GM18526 (cell line): ENCODE measurements around the gene RNF40.

ENCODE experiments used
- POLR2A ChIP-seq: IDR thresholded peaks from 3 replicates; pipeline ENCODE4 v1.6.1; 2011; ENCODE audit not compliant: insufficient read length; ENCODE audit errors: extremely low read depth

RNF40 gene

DNA sequence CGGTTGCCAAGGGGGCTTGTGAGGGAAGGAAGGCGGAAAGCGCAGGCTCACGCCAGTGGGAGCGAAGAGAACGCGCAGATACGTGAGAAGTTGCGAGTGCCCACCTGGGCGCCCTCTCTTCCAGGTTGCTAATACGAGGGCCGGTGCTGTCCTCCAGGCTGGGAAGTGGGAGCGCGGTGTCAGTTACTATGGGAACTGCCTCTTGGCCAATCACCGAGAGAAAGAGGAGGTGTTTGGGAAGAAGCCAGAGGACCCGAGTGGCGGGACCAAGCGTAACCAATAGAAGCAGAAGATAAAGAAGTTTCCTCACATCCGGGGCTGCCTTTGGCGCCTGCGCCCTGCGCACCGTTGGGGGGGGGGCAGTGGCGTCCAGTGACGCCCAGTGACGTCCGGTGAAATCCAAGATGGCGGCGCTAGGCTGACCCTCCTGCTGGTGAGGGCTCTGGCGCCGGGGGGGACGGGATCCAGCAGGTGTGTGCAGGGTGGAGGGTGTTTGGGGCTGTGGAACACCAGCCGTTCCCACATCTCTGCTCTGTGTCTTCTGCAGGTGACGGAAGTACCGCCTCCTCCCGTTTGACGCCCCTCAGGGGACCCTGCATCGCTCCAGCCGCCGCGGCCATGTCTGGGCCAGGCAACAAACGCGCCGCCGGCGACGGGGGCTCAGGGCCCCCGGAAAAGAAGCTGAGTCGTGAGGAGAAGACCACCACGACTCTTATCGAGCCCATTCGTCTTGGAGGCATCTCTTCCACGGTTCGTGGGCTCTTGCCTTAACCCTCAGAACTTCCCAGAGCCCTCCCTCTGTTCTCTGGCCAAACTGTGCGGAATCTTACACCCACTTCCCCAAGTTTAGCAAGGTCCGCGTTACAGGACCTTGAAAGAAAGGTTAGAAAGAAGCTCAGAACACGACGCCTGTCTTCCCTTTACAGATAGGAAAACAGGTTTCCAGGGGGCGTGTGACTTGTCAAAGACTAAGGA is at the start of gene RNF40, which contains the start of gene CFAP119:
RNF40 (plus strand) TSS at position 395 of the 975 bp plus-strand sequence; CDS start at position 619, 224 bp downstream.
CFAP119 (minus strand) TSS at position 135 of the 975 bp plus-strand sequence. CDS start 314 bp downstream, outside the sequence.
- TF ChIP-seq POLR2A = peak; percentile 89

DNA sequence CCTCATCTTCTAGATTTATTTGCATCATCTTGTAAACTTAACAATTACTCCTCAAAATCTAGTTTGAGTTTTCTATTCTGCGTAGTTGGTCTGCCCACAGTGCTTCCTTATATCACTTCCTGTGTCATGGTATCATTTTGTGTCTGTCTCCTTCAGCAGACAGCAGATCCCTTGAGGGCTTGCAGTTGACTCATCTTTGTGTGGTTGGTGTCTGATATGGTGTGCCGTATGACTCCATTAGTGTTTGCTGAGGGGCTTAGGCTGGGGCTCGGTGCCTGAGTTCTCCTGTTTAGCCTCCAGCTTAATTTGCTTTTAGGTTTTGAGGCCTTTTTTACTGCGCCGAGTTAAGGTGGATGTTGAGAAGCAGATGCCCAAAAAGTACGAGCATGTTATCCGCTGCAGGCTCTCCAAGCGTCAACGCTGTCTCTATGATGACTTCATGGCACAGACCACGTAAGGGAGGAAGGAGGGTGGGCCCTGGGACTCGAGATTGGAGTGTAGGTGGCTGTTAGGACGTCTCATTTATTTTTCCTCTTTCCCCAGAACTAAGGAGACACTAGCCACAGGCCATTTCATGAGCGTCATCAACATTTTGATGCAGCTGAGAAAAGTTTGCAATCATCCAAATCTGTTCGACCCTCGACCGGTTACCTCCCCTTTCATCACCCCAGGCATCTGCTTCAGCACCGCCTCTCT is 46.2 kb upstream of the RNF40 start:
- no peak for TF ChIP-seq POLR2A

DNA sequence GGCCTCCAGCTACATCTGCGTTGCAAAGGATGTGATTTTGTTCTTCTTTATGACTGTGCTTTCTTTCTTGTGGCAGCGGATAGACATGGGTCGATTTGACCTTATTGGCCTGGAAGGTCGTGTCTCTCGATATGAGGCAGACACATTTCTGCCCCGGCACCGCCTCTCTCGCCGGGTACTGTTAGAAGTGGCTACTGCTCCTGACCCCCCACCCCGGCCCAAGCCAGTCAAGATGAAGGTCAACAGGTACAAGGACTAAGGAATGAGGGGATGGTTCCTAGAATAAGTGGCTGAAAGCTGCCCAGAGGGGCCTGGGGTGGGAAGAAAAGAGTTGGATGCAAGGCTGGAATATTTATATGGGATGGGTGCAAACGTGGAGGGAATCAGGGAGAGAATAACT is 42.0 kb upstream of the RNF40 start:
- no peak for TF ChIP-seq POLR2A

DNA sequence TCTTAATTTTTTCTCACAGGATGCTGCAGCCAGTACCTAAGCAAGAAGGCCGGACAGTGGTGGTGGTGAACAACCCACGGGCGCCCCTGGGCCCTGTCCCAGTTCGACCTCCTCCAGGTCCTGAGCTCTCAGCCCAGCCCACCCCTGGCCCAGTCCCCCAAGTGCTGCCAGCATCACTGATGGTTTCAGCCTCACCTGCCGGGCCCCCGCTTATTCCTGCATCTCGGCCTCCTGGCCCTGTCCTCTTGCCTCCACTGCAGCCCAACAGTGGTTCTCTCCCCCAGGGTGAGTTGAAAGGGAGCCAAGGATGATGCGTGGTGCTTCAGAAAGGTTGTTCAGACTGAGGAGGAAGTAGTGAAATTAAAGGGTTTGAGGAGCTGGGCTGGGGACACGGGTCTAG is 41.4 kb upstream of the RNF40 start:
- TF ChIP-seq POLR2A = no peak

DNA sequence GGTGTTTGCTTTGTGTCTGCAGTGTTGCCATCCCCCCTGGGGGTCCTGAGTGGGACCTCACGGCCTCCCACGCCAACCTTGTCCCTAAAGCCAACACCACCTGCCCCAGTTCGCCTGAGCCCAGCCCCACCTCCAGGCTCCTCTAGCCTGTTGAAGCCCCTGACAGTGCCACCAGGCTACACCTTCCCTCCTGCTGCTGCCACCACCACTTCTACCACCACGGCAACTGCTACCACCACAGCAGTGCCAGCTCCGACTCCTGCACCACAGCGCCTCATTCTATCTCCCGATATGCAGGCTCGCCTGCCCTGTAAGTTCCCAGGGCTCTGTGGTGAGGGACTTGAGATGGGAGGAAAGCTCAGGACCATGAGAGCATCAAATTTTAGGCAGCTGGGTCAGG is 41.0 kb upstream of the RNF40 start:
- no peak for TF ChIP-seq POLR2A

DNA sequence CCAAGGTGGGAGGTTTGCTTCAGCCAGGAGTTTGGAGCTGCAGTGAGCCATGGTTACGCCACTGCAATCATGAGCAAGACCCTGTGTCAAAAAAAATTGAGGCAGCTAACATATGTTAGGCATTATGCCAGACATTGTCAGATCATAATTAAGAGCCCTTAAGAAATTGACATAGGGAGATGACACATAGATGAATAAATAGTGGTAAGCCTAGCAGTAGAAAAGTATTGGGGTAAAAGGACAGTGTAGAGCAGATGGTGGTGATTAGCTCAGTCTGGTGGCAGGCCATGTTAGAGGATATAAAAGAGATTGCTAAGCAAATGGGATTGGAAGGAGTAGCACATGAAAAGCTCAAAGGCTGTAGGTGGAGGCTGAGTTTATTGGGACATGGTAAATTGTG is 40.5 kb upstream of the RNF40 start:
- no peak for TF ChIP-seq POLR2A

DNA sequence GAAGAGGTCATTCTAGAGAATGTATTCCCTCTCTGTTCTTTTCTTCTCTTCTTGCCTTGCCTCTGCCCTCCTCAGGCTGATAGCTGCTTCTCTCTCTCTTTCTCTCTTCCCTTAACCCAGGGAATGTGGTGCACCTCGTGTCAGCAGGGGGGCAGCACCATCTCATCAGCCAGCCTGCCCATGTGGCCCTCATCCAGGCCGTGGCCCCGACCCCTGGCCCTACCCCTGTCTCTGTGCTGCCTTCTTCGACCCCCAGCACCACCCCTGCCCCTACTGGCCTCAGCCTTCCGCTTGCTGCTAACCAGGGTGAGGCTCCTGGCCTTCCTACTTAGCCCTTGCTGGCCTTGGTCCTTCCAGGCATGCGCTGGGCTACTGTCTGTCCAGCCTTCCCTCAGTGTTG is 39.7 kb upstream of the RNF40 start:
- TF ChIP-seq POLR2A = no peak

DNA sequence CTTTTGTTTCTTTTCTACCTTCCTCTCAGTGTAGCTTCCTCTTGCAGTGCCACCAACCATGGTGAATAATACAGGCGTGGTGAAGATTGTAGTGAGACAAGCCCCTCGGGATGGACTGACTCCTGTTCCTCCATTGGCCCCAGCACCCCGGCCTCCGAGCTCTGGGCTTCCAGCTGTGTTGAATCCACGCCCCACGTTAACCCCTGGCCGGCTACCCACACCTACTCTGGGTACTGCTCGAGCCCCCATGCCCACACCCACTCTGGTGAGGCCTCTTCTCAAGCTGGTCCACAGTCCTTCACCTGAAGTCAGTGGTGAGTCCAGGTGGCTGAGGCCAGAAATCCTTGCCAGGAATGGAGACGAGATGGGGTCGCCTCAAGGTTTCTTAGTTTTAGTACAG is 39.2 kb upstream of the RNF40 start:
- TF ChIP-seq POLR2A = no peak

DNA sequence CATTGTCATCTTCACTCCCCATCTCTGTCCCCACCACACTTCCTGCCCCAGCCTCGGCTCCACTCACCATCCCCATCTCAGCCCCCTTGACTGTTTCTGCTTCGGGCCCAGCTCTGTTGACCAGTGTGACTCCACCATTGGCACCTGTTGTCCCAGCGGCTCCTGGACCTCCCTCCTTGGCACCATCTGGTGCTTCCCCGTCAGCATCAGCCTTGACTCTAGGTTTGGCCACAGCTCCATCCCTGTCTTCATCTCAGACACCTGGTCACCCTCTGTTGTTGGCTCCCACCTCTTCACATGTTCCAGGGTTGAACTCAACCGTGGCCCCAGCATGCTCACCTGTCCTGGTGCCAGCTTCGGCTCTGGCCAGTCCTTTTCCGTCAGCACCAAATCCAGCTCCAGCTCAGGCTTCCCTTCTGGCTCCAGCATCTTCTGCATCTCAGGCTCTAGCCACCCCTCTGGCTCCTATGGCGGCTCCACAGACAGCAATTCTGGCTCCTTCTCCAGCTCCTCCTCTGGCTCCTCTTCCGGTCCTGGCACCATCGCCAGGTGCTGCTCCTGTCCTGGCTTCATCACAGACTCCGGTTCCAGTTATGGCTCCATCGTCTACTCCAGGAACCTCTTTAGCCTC is 38.3 kb upstream of the RNF40 start:
- no peak for TF ChIP-seq POLR2A

DNA sequence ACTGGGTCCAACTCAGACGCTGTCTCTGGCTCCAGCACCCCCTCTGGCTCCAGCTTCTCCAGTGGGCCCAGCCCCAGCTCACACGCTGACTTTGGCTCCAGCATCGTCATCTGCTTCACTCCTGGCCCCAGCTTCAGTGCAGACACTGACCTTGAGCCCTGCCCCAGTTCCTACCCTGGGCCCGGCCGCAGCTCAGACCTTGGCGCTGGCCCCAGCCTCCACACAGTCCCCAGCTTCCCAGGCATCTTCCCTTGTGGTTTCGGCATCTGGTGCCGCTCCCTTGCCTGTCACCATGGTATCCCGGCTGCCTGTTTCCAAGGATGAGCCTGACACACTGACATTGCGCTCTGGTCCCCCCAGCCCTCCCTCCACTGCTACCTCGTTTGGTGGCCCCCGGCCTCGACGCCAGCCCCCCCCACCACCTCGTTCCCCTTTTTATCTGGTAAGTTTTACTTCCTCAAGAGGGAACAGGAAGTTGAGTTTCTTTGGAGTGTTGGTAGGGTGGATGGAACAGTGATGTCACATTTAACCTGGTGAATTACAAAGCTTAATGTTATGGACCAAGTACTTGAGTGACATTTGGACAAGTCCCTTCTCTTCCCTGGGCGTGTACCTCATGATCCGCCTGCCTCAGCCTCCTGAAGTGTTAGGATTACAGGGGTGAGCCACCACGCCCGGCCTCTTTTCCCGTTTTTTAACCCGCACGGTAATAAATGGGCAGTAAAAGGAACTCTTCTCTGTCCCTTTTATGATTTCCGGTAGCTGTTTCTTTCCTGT is 37.3 kb upstream of the RNF40 start:
- TF ChIP-seq POLR2A = no peak

DNA sequence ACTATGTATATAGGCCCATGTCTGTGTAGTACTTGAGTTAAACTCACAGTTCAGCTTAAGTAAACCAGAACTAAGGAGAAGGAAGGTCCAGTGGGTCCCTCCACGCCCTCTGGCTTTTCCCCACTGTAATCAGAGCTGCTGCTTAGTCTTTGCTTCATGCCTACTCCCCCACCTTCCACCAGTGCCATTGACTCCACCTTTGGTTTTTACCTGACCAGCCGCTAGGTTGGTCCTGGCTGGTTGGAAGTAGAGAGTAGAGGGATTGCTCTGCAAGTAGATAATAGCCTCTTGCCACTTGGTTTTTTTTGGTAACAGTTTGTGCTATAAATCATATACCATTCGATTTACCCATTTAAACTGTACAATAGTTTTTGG is 36.7 kb upstream of the RNF40 start:
- TF ChIP-seq POLR2A = no peak

DNA sequence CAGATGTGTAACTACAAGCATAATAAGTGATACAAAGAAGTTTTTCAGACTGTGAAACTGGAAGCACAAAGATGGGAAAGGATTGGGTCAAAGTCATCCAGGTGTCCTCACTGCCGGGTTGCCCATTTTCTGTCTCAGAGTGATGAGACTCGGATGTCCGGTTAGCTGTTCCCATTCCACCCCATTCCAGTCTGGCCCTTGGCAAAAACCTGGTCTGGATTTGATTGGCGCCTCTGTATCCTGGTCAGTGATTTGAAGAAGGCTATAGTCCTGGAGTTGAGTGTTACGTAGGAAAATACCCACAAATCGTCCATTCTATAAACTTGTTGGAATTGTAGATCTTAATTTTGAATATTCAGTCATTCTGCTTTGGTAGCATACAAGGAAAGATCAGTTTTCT is 33.8 kb upstream of the RNF40 start:
- no peak for TF ChIP-seq POLR2A

DNA sequence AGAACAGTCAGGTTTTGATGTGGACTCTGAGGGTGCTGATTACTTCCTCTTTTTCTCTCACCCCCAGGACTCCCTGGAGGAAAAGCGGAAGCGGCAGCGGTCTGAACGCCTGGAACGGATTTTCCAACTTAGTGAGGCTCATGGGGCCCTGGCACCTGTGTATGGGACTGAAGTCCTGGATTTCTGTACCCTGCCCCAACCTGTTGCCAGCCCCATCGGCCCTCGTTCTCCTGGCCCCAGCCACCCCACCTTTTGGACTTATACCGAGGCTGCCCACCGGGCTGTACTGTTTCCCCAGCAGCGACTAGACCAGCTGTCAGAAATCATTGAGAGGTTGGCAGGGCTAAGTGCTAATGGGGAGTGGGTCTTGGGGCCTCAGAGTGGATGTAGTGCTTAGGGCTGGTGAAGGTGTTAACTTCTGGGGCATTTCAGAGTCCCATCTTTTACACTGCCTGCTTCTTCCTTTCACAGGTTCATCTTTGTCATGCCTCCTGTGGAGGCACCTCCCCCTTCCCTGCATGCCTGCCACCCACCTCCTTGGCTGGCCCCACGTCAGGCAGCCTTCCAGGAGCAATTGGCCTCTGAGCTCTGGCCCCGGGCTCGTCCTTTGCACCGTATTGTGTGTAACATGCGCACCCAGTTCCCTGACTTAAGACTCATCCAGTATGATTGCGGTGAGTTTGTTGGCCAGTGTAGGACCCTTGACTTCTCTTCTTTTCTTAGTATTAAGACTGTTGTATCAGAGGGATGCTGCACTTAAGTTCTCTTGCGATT is 33.0 kb upstream of the RNF40 start:
- no peak for TF ChIP-seq POLR2A

DNA sequence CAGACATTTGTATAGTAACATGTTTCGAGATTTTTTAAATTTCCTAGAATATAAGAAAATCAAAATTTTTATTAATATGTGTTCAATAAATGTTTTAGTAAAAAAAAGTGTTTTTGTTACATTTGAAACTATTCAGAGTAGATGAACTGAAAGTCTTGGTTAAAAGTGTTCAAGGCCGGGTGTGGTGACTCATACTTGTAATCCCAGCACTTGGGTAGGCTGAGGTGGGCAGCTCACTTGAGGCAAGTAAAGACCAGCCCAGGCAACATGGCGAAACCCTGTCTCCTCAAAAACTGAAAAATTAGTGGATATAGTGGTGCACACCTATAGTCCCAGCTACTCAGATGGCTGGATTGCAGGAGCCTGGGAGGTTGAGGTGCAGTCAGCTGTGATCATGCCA is 30.7 kb upstream of the RNF40 start:
- no peak for TF ChIP-seq POLR2A
